NCI-H82 treated with DMSO at 0.1 percent for 48 hours (cell line): ENCODE data around the gene SARNP.

ENCODE experiments used
- DNase-seq: peaks from one replicate; lab custom pipeline; 2025; ENCODE audit not compliant: unreplicated experiment; lab: John Stamatoyannopoulos, UW

The SARNP gene

GRCh38 chr12:55711786-55712553 lies 105.6 kb downstream of the SARNP start:
- no peak for DNase-seq

- no peak for DNase-seq
Measured at GRCh38 chr12:55708695-55709233, 108.8 kb downstream of the SARNP start.

GRCh38 chr12:55707841-55708694 lies 109.5 kb downstream of the SARNP start, which contains the start of gene ITGA7:
Gene ITGA7, minus strand, starts transcription at chr12:55707904. Its CDS starts 222 bp downstream, at chr12:55707682.
- DNase-seq = peak; percentile 22
